DMS79 (cell line): ENCODE data around the gene HDC.

Experiments used
- DNase-seq: peaks from one replicate; lab custom pipeline; 2025; lab: John Stamatoyannopoulos, UW

Gene HDC

DNA sequence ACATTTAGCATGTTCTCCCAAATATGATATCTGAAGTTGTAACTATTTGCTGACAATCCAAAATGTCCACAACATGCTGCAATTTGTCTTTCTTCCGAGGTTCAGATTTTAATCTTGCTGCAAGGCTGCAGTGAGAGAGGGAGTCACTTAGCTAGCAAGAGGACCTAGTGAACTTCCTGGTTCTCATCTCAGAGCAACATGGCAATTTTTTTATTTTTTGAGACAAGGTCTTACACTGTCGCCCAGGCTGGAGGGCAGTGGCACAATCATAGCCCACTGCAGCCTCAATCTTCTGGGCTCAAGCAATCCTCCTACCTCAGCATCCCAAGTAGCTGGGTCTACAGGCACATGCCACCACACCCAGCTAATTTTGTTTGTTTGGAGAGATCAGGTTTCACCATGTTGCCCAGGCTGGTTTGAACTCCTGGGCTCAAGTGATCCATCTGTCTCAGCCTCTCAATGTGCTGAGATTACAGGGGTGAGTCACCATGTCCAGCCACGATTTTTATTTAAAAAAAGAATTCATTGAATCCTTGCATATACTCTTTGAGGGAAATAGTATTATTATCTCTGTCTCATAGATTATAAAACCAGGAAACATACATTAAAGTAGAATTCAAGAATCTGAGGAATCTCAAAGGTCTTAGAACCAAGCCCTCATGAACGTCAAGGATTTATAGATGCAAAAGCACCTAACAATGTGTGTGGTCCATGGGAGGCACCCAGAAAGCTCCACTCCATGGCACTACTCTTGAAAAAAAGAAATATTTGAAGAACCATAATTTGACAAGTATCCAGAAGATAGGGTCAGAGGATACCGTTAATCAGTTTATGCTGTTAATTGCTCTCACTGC, 9.1 kb downstream of the HDC start:
- DNase-seq = no peak

DNA sequence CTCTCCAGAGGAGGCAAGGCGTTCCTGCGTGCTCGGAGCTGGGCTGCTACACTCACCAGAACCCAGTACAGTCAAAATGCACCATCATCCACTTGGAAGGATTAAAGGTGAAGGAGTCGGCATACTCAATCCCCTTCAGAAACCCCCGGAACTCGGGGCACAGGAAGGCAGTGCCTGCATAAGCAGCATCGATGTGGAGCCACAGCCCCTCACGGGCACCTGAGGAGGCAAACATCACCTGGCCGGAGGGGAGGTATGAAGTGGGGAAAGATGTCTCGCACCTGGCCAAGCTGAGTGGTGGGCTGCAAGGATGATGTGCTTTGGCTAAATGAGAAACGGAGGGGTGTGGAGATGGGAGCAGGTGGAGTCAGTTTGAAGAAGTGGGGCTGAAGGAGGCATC, 13.0 kb downstream of the HDC start:
- DNase-seq = no peak

DNA sequence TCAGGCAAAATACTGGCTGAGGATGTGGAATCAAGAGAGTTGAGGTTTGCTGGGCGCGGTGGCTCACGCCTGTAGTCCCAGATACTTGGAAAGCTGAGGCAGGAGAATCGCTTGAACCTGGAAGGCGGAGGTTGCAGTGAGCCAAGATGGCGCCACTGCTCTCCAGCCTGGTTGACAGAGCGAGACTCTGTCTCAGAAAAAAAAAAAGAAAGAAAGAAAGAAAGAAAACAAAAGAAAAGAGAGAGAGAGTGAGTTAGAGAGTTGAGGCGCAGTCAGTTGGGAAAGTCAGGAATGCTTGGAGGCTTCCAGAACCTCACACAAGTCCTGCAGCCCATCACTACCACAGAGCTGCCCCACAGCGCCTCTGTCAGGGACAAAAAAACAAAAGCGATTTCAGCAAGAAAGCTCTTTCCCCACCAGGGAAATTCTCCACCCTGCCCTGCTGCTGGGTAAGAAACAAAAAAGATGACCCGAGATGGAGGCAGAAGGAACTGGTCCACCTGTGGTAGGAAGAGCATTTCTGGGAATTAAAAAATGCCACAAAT, 13.8 kb downstream of the HDC start:
- DNase-seq = no peak

DNA sequence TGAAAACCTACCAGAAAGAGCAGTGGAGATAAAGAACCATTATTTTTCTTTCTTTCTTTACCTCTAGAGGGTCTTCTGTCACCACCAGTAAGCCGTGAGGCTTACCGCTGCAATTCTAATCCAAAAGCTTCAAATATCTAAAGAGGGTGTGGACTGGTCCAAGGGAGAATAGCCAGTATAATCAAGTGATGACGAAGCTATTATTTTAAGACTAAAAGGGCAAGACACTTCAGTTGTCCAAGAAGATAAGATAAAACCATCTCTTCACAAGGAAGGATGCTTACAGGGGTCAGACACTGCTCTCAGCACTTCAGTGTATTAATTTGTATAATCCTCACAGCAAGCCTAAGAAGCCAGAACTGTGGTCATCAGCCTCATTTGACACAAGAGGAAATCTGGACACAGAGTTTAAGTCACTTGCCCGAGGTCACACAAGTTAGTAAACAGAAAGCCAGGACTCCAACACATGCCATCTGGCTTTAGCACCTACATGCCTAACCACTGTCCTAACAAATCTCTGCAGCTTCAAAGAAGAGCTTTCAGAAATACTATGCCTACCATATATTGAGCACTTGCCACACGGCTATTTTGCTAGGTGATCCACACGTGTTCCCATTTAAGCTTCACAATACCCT, 14.6 kb downstream of the HDC start:
- no peak for DNase-seq

DNA sequence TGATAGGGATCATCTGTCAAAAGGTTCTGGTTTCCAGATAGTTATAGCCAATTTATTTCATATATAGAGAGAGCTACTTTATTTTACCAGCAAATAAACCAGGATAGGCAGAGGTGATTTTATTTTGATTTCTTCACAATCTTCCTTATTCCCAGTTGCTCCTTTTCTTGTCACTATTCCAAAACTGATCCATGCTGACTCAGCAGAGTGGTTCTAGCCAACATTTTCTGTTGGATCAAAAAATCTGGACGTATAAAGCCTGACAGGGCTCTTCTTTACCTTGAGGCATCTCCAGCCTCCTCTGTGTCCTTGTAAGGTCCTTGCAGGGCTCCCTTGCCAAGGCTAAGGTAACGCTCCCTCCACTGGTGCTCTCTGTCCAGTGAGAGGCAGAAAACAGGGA, 15.8 kb downstream of the HDC start:
- DNase-seq = no peak

DNA sequence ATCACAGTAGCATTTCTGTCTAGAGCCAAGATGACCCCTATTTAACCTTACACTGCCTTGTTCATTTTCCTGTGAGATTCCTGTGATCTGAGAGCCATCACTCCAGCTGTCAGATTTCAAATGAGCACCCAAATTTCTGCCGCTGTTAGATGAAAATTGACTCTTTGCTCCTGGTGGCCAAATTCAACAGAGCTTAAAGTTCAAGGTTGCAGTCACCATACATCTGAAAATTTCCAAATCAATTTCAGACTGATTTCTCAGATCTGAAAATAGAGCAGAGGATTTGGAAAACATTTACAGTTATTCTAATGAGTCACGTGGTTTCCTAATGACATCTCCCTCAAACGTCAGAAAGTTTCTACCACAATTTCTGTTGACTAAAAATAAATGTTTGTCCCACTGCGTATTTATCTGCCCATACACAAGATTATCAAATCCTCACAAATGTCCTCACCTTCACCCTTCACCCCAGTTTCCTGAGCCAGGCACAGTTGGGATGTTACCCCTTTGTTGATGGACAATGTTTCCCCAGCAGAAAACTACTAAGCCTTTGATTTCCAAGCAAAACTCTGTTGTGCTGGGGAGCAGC, 16.4 kb downstream of the HDC start:
- no peak for DNase-seq

DNA sequence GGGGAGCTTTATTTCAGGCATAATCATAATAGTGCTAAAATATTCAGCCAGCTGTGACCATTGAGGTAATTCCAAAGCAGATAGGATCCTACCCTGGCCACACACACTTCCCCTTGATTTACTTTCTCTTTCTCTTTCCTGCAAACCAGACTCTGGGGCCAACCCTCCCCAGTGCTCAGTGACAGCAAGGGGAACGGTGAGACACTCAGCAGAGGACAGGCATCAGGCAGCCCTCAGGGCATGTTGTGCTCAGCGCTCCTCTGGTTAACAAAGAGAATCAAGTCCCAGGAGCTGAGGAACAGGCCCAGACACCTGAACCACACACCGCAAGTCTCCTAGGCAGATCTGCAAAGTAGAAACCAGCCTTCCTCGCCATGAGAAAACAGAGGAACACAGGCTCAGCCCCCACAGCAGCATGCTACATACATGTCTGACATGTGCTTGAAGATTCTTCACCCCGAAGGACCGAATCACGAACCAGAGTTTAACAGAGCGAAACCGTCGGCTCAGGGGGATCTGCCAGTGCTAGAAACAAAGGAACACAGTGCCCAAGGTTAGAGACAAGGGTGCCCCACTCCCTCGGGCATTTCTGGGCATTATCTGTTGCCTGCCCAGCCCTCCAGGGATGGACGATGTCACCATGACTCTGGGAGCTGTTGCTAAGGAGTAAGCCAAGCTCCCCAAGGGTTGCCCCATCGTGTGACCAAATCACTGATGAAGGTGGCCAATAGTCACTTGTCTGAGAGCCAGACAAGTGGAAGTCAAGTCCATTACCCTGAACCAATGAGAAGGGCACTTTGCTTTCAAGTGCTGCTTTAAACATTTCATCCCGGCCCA, 17.5 kb downstream of the HDC start:
- peak; percentile 2 for DNase-seq

DNA sequence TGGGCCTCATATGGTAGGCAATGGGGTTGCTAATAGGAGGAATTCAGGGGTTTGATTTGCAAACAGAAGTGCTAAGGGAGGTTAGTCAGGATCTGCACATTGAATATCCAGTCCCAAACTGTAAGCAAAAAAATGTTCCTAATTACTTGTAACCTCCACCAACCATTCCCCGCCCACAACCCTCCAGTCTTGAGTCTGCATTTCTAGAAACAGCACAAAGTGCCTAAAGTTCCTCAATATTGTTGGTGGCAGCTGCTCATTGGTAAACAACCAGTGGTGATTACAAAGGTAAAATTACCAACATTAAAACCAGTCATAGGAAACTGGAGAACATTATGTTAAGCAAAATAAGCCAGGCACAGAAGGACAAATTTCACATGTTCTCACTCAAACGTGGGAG, 18.9 kb downstream of the HDC start:
- no peak for DNase-seq

DNA sequence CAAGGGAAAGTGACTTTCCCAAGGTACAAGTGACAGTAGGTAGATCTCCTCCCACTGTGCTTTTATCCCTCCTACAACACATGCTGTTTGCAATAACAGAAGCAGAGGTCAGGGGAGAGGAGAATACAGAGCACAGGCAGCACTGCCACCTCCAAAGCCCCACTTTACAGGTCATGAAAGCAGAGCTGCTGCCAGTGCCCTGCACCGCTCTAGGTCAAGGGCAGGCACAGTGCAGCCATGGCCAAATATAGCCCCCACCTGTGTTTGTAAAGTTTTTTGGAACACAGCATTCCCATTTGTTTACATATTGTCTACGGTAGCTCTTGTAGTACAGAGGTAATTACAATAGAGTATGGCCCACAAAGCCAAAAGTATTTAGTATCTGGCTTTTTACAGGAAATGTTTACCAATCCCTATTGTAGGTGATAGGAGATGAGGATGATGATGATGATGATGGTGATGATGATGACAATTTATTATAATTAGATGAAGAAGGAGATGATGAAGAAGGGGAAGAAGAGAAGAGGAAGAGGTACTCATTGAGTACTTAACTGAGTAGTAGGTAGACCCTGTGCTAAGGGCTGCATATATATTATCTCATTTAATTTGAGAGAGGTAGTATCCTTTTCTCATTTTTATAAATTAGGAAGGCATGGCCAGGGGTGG, 20.4 kb downstream of the HDC start:
- no peak for DNase-seq

DNA sequence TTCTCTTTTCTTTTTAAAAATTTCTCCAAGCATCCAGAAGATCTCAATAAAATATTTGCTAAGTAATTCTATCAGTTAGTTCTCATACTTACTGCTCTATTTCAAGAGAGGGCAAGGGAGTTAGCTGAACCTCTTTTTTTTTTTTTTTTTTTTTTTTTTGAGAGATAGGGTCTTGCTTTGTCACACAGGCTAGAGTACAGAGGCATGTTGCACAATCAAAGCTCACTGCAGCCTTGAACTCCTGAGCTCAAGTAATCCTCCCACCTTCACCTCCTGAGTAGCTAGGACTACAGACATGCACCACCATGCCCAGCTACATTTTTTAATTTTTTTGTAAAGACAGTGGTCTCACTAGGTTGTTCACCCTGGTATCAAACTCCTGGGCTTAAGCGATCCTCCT, 21.4 kb downstream of the HDC start:
- no peak for DNase-seq

DNA sequence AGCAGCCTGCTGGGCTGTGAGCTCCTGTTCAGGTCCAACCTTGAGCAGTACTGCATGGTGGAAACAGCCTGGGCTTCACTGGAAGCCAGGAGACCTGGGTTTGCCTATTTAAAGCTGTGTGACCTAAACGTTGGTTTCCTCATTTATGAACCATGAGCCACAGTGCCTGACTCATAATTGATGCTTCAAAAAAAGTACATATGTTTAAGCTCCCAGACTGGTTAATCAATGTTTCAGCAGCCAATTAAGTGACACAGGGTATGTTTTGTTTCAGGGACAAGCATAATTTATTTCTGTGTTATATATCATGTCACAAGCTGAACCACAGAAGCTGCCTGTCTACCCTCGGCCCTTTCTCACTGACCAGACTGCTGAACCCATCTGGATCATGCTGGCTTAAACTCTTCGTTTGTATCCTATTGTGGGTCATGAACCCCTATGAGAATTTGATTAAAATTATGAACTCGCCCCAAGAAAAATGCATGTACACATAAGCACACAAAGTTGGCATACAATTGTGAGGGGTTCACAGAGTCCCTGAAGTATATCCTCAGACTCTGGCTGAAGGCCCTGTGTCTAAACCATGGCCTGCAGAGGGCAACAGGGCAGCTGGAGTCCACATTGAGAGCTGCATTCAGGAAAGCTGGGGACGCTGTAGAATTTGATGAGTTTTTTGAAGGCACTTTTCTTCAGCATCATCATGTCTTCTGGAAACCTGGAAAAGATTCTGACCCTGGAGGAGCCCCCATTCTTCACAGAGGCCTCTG, 23.7 kb downstream of the HDC start:
- DNase-seq = no peak

DNA sequence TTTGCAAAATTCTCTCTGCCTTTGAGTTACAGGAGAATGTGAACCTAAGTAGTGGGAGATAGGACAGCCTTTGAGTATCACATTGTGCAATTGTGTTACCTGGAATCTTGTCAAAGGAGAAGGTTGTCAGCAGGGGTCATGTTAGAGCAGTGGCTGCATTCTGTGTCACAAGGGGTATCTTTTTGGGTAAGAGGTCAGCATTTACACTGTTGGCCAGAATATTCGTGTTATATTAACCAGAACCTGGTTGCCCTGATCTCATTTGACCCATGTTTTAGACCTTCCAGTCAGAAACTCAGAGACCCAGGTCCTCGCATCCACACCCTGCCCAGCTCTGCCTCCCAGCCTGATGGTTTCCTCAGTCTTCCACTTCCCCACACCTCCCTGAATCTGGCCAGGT, 27.3 kb downstream of the HDC start:
- DNase-seq = no peak

DNA sequence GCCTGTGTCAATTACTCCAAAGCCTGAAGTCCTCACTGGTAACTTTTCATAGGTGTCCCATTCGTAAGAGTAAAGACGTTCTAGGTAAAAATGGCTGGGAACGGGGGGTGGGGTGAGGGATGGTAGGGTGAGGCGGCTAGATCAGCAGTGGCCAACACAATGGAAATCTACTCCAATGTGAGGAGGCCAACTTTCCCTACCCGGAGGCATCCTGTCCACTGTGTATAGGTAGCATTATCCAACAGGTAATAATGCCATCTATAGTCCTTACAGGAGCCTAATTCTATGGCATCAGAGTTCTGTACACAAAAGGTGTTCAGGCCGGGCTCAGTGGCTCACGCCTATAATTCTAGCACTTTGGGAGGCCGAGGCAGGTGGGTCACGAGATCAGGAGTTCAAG, 29.1 kb downstream of the HDC start:
- DNase-seq = no peak

DNA sequence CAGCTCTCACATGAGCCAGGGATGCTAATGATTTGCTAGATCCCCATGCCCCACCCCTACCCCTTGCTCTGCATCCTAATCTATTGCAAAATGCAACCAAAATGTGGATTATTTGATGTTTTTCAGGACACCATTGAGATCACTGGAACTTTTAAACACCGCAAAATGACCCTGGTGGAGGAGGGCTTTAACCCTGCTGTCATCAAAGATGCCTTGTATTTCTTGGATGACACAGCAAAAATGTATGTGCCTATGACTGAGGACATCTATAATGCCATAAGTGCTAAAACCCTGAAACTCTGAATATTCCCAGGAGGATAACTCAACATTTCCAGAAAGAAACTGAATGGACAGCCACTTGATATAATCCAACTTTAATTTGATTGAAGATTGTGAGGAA, 29.7 kb downstream of the HDC start:
- no peak for DNase-seq

DNA sequence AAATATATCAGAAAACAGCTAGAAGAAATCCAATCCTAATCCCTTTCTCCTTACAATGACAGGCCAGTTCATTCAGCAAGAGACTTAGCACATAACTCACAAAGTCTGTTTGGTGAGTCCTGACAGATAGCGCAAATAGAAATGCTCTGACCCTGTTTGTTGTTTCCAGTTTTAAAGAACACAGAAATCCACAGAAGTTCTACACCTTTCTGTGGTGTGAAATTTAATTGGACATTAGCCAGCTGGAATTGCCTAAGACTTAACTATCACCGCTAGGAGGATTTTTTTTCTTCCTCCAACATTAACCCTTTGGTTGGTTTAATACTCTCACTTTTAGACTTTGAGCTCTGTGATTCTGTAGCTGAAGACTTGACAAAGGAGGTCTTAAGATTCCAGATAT, 30.8 kb downstream of the HDC start:
- DNase-seq = no peak

DNA sequence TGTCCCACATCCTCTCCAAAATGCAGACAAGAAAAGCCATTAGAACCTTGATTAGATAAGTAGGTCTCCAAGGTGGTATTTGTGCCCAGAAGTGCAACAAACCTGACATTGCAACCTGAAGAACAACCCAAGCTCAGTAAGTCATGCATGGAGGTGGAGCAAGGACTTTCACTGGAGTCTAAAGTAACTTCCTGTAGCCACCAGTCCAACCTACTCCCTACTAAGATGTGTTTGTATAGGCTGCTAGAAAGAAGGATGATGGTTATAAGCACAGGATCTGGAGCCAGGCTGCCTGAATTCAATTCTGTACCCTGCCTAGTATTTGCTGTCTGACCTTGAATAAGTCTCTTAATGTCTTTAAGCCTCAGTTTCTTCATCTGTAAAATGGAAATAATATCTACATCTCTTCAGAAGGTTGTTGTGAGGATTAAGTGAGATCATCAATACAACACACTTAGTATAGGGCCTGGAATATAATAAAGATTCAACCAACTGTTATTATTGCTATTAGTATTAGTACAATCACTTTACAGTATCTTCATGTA, 32.3 kb downstream of the HDC start:
- DNase-seq = no peak

DNA sequence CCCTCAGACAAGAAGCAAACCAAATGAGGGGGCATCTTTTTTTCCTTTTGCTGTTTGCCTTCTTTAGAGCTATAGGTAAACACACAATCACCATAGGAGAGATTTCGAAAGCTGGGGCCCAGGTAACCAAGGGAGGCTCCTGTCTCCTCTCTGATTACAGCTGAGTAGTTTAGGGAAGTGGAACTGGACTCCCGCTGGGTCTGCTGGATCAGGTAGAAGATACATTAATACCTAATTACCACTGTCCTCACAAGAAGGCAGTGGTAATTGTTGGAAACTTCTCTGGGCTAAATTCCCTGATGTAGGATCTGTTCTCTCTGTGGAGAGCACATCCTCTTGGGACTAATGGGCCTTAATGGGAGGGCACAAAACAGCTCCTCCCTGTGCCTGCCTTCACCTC, 32.7 kb downstream of the HDC start:
- DNase-seq = no peak

DNA sequence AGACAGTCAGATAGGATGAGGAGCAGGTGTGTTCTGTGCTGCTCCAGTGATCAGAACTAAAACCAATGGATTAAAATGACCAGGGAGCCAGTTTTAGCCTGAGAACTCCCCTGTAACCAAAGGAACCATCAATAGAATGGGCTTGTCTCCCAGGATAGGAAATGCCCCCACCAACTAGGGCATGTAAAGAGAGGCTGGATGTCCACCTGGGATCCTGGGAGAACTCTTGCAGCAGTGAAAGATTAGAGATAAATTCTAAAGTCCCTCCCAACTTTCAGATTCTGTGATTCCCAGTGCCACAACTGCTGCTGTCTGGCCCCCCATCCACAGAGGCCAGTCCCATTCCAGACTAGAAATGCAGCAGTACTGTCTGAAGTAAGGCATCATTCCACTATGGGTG, 33.8 kb downstream of the HDC start:
- DNase-seq = no peak

DNA sequence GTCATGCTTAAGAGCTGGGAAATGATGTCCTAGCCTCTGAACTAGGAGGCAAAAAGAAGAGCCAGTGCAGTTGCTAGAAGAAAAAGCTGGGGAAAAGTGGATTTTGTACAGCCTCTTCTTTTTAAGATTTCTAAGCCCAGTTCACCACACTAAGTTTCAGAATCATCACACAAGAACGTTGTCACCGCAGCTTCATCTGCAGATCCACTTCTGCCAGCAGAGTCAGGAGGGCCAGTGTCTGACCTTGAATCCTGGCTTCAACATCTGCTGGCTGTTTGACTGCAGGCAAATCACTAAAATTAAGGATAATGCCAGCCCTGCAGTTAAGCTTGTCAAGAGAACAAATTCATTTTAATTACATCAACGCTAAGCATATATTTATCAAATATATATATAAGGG, 36.2 kb downstream of the HDC start:
- DNase-seq = no peak

DNA sequence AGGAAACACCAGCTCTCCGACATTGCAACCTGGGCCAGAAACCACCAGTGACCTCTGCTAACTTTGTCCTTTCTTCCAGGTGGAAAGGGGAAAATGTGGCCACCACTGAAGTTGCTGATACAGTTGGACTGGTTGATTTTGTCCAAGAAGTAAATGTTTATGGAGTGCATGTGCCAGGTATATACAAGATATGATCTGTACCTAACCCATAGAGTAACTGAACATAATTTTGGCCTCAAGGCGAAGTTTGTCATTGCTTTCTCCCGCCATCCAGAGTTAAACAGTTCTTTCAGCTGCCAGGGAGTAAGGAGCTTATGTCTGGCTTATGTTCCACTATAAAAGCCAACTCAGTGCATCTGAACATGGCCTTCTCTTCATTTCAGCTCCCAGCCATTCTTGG, 36.7 kb downstream of the HDC start:
- DNase-seq = no peak

DNA sequence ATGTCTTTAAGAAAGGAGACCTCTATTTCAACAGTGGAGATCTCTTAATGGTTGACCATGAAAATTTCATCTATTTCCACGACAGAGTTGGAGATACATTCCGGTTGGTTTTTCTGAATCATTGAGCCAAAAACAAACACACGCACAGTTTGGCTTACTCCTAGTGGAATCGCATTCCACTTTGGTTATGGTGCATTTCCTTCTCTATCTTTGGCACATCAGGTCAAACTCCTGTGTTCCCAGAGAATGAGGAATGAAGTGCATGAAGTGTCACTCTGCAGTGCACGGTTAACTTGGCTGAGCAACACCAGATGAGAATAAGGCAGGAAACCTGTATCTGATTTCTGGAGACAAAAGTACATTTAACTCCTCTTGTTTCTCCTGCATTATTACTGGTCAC, 38.5 kb downstream of the HDC start:
- no peak for DNase-seq
